GM12801 (cell line): ENCODE data around the gene POU5F2.

ENCODE experiments used
- TF ChIP-seq, protein P1 (sequence below): IDR thresholded peaks from one replicate; pipeline ENCODE4 v1.5.1; 2011; ENCODE audit warnings: control low read depth; ENCODE audit not compliant: insufficient read length; ENCODE audit errors: extremely low read depth

POU5F2 gene

DNA sequence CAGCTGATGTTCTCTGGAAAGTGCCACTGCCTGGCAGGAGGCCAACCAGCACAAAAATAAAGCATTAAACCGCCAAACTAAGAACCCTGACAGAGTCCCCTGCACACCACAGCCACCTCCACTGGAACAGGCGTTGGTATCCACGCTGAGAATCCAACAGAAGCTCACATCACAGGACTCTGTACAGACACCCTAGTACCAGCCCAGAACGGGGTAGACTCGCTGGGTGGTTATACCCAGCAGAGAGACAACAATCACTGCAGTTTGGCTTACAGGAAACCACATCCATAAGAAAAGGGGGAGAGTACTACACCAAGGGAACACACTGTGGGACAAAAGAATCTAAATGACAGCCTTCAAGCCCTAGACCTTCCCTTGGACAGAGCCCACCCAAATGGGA lies 15.0 kb upstream of the POU5F2 start:
- TF ChIP-seq, protein P1, sequence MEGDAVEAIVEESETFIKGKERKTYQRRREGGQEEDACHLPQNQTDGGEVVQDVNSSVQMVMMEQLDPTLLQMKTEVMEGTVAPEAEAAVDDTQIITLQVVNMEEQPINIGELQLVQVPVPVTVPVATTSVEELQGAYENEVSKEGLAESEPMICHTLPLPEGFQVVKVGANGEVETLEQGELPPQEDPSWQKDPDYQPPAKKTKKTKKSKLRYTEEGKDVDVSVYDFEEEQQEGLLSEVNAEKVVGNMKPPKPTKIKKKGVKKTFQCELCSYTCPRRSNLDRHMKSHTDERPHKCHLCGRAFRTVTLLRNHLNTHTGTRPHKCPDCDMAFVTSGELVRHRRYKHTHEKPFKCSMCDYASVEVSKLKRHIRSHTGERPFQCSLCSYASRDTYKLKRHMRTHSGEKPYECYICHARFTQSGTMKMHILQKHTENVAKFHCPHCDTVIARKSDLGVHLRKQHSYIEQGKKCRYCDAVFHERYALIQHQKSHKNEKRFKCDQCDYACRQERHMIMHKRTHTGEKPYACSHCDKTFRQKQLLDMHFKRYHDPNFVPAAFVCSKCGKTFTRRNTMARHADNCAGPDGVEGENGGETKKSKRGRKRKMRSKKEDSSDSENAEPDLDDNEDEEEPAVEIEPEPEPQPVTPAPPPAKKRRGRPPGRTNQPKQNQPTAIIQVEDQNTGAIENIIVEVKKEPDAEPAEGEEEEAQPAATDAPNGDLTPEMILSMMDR: no peak

GRCh38 chr5:93755716-93756115 lies 14.3 kb upstream of the POU5F2 start:
- TF ChIP-seq, protein P1: no peak

- TF ChIP-seq, protein P1: no peak
Observed at GRCh38 chr5:93748875-93749397, 7.5 kb upstream of the POU5F2 start.

DNA sequence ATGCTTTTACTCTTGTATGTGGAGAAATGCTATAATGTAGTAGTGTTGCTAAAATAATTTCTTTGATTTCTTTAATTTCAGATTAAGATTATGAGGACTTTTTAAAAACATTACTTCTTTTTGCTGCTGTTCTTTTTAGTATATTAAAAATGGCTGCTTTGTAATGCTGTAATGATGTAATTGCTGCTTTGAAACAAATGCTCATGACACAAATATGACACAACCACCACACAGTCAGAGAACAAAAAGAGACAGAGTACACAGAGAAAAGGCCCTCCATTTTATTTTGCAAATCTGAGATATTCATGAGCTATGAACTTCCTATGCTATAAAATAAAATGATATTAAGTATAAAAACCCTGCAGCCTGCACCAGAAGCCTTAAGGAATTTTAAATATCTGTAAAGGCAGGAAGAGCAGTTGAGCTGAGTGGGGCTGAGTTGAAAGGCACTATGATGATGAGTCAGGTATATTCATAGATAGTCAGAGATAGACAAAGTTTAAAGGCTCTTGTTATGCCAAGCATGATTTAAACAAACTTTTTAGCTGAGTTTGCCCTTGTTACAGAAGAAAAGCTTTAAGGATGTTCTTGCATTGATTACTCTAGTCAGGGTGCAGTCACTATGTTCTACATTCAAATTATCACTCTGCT lies 5.1 kb upstream of the POU5F2 start:
- TF ChIP-seq, protein P1: no peak

GRCh38 chr5:93736284-93736683 lies 5.1 kb downstream of the POU5F2 start:
- TF ChIP-seq, protein P1: no peak

DNA sequence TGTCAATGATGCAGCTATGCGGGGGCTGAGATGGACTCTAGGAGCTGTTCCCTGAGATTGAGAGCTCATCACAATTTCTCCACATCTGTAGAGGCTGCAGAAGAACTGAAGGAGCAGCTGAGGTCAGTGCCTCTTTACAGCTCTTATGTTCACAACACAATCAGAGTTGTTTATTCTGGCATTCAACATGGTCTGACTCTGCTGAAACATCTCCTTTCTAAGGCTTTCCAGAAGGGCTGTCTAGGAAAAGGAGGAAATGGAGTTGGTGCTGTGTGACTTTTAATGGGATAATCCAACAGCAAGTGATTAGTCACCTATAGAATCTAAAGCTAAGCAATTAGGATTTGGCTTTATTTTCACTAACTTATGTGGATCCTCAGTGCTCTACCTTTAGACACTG lies 6.0 kb downstream of the POU5F2 start:
- TF ChIP-seq, protein P1: no peak

GRCh38 chr5:93731987-93732386 lies 9.4 kb downstream of the POU5F2 start:
- TF ChIP-seq, protein P1: no peak

GRCh38 chr5:93726595-93726994 lies 14.8 kb downstream of the POU5F2 start:
- TF ChIP-seq, protein P1: no peak
